HG03432 (cell line): ENCODE data around the gene HSP90AB1.

ENCODE experiments used
- ATAC-seq: cut with Tn5 transposase; IDR thresholded peaks from one replicate; pipeline ENCODE4 v1.9.1; 2021; ENCODE audit warnings: mild to moderate bottlenecking, moderate library complexity; ENCODE audit not compliant: unreplicated experiment

Gene HSP90AB1

DNA sequence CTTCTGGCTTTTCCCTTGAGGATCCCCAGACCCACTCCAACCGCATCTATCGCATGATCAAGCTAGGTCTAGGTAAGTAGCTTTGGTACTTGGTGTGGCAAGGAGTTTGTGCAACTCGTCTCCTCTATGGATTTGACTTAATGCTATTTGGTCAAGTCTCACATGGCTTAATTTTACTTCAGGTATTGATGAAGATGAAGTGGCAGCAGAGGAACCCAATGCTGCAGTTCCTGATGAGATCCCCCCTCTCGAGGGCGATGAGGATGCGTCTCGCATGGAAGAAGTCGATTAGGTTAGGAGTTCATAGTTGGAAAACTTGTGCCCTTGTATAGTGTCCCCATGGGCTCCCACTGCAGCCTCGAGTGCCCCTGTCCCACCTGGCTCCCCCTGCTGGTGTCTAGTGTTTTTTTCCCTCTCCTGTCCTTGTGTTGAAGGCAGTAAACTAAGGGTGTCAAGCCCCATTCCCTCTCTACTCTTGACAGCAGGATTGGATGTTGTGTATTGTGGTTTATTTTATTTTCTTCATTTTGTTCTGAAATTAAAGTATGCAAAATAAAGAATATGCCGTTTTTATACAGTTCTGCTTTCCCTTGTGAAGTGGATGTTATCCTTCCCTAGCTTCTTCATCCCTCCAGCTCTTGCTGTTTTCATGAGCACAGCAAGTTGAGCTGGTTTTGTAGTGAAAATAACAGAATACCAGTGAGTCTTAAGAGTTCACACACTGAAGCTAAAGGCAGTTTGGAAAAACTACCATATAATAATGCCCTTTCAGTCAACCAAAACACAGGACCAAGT is 6.6 kb downstream of the HSP90AB1 start:
- ATAC-seq: no peak

- ATAC-seq: no peak
These were observed 7.5 kb downstream of the HSP90AB1 start for GRCh38 chr6:44254191-44255104.

- no peak for ATAC-seq
These were observed 8.4 kb downstream of the HSP90AB1 start for GRCh38 chr6:44255105-44255808.

- no peak for ATAC-seq
These were observed 9.2 kb downstream of the HSP90AB1 start for GRCh38 chr6:44255871-44256774.

DNA sequence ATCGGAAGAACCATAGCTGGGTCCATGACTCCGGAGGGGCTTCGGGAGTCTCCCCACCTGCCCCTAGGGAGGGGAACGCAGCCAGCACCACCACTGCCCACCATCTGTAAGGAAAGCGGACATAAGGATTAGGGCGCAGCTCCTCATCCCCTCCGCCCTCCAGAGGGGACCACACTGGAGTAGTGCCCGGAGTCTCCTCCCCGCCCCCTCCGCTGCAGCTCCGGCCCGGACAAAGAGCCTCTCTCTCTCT is 9.8 kb downstream of the HSP90AB1 start:
- ATAC-seq: no peak

DNA sequence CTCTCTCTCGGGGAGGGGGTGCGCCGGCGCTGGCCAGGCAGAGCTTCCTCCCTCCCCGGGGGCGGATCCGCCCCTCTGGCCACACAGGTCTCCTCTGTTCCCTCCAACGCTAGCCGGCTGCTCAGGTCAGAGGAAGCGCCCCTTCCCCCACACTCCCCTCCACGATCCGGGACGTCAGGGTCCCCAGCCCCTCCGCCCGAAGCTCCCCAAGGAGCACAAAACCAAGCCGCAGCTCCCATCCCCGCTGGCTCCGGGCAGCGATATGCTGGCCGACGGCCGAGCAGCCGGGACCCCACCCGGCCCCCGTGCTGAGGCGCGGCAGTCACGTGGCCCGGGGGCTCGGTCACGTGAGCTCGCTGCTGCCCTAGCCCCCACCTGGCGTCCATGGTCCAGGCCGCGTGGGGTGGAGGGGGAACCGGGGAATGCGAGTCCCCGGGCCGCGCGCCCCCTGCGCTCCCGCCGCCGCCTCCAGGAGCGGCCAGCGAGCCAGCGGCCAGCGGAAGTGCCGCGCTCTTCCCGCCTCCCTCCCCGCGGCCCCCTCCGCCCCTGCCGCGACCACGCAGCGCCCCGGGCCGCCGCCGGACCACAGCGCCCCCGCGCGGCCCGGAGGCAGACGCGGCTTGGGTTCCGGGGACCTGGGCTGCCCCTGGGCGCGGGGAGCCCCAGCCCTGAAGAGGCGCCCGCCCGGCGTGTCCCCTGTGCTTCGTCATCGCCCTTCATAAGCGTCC is 10.3 kb downstream of the HSP90AB1 start, which contains the start of gene SLC35B2:
Gene SLC35B2, minus strand, starts transcription at position 504 of the 728 bp plus-strand sequence. Its CDS starts 118 bp downstream, at position 386.
- ATAC-seq: peak; percentile 59

GRCh38 chr6:44257753-44258324 is 10.9 kb downstream of the HSP90AB1 start:
- ATAC-seq: peak; percentile 21

DNA sequence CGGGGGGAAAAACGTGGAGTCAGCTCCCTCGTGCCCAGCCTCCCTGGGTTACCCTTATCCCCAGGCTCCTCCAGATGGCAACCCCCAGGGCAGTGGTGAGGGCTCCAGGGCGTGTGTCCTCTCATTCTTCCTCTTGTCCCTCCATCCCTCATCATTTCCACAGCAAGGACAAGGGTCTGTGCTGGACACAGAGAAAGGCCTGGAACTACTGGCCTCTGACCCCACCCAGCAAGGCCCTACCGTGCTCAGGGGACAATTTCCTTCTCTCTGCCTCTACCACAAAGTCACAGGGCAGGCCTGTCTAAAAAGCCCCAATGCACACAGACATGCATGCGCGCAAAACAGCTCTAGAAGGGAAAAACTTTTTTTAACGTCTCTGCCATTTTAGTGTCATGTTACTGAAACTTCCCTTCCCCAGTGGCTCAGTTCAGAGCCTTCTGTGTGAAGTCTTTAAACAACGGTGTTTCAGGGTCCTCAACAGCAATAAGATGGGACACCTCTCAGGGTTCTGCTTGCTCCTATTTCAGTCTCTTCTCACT is 11.5 kb downstream of the HSP90AB1 start:
- ATAC-seq: no peak

DNA sequence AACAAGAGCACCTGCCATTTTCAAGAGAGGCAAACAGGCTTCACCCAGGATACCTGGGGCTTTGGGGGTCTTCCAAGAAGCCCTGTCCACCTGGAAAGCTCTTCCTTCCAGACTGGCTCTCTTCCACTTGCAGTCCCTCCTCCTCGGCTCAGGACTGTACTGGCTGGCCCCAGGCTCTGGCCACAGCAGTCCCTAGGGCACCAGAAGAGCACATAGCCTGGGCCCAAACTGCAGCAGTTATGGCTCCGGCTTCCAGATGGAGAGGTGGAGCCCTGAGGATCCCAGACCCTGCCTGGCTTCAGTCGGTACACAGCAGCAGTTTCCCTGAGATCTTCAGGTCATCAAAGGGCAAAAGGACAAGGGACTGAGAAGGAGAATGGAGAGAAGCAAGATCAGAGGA is 12.0 kb downstream of the HSP90AB1 start:
- ATAC-seq: no peak

GRCh38 chr6:44260011-44260410 is 13.1 kb downstream of the HSP90AB1 start:
- ATAC-seq: no peak

- ATAC-seq: no peak
These were observed 13.8 kb downstream of the HSP90AB1 start for GRCh38 chr6:44260451-44261297.

GRCh38 chr6:44261581-44261980 is 14.7 kb downstream of the HSP90AB1 start:
- no peak for ATAC-seq

DNA sequence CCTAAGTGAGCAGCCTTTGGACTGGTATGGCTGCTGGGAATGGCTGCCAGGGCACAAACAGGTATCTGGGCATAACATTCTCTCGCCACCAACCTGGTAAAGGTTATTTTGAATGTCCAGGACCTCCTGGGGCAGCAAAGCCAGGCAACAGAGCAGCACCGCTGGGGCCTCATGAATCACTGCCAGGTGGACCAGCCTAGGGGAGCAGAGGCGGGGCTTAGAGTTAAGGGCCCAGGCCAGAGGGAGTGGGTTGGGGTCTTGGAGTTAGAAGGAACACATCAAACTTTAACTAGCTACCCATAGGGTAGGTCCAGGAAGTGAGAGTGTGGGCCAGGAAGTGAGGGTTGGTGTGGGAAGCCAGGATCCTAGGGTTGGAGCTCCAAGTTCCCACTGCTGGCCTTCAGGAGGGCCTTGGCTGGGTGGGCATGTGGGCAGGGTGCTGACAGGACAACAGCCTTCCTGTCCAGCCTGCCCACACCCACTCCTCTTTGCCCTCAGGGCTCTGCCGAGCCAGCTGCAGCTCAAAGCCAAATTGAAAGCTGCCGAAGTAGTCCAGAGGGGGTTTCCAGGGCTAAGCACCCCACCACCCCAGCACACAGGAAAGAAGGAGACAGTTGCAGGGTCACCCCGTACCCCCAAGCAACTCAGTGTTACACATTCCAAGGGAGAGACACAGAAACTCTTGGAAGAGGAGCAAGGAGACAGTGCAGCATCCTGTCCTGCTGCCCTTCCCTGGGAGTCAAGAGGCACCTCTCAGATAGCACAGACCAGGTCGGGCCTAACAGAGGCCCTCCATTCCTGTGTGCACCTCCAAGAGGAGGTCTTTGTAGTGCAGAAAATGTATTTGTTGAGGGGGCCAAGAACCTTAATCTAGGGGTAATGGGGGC is 15.8 kb downstream of the HSP90AB1 start:
- ATAC-seq: no peak

GRCh38 chr6:44263354-44264100 is 16.6 kb downstream of the HSP90AB1 start:
- ATAC-seq: no peak

DNA sequence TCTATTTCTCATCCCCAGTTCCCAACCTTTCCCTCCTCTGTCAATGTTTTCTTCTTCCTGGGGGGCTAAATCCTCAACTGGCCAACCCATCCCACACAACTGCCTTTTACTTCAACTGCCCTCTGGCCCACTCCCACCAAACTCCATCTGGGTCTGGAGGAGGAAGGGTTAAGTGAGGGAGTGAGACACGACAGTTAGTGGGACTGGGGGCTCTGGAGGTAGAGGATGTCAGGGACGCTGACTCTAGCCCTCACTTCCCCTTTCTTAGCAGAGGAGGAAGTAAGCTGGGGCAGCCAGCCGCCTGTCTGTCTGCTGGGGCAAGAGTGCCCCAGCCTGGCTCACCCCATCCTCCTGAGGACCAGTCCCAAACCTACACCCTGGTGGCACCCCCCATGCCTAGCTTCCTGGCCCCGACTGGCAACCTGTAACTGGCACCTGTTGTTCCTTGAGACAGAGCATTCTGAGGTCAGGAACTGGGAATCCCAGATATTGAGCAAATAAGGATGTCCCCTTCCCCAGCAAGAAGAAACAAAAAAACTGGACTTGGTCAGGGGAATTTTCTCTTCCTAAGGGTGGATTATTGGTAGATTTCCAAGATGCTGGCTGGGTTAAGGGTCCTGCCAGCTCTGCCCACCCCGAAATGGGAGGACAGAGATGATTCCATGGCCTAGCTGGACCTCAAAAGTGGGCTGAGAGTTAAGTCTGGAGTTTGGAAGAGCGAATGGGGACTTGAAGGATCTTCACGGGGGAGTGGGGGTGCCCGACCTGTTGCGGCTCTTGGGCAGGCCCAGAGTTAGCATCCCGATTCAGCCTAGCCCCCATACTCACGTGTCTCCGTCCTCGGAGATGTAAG is 17.5 kb downstream of the HSP90AB1 start:
- peak; percentile 27 for ATAC-seq
